Measurements from ENCODE around the gene OR1C1.
"Not testable (repeated sequence)": the region's sequence is repeated elsewhere in the genome, so short reads cannot be mapped to it uniquely, and the experiment has no call there.

OR1C1 gene, protein sequence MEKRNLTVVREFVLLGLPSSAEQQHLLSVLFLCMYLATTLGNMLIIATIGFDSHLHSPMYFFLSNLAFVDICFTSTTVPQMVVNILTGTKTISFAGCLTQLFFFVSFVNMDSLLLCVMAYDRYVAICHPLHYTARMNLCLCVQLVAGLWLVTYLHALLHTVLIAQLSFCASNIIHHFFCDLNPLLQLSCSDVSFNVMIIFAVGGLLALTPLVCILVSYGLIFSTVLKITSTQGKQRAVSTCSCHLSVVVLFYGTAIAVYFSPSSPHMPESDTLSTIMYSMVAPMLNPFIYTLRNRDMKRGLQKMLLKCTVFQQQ

GRCh38 chr1:247760456-247760855 lies at the start of gene OR1C1:
Gene OR1C1 (minus strand): TSS chr1:247760556. CDS start chr1:247758406, 2,150 bp downstream.
- DNase-seq, result no peak

- DNase-seq, result no peak
Observed at GRCh38 chr1:247797518-247797917, 37.2 kb upstream of the OR1C1 start.

DNA sequence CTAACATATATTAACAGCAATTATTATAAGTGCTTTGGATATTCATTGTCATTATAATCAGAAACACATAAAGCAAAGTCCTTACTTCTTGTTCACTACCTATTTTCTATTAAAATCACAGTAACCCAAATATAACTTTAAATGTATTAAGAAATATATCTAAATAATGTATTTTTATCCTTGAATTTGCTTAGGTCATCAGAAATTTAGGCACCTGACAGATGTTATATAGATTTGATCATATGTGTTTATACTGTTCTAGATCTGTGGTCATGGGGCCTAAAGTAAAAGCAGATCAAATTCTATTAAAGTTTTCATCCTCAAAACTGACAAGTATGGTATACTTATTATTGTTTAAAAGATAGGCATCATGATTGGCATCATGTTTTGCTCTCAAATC lies 9.2 kb upstream of the OR1C1 start:
- DNase-seq, result no peak

- DNase-seq, result not testable (repeated sequence)
Observed at GRCh38 chr1:247754311-247754710, 6.0 kb downstream of the OR1C1 start.

GRCh38 chr1:247749870-247750269 lies 10.5 kb downstream of the OR1C1 start:
- no peak for DNase-seq

GRCh38 chr1:247748041-247748440 lies 12.3 kb downstream of the OR1C1 start, which contains the start of gene OR14A2:
Gene OR14A2 (minus strand): TSS chr1:247748141.
- no peak for DNase-seq

DNA sequence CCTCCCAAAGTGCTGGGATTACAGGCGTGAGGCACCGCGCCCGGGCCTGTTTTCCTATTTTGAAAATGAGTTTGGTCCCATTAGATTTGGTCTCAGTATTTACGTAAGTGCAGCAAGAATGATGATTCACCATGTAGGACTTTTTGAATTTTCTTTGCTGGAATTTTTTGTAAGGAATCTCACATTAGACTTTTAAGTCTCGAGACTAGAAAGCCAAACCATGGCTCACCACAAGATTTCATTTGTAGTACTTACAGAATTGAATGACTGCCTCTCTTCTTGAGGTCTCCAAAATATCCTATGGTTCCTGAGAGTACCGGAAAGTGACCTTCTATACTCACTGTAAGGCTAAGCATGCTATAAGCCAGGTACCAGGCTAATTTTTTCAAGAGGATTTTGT lies 12.7 kb downstream of the OR1C1 start:
- no peak for DNase-seq

GRCh38 chr1:247746391-247746935 lies 13.9 kb downstream of the OR1C1 start:
- no peak for DNase-seq

DNA sequence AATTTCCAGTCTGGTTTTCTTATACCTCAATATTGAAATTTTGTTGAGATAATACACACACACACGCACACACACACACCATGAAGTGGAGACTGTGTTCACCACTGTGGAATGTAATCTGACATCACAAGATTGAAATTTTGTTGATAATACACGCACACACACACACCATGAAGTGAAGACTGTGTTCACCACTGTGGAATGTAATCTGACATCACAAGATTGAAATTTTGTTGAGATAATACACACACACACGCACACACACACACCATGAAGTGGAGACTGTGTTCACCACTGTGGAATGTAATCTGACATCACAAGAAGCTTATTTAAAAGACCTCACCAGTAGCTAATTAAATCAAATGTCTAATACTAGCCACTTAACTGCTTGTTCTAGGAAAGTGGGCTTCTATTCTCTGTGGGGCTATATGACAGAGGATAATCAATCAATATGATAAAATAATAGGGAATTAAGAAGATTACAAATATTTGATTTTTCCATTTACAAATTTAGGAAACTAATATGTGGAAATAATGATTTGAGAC lies 18.1 kb downstream of the OR1C1 start:
- not testable (repeated sequence) for DNase-seq

DNA sequence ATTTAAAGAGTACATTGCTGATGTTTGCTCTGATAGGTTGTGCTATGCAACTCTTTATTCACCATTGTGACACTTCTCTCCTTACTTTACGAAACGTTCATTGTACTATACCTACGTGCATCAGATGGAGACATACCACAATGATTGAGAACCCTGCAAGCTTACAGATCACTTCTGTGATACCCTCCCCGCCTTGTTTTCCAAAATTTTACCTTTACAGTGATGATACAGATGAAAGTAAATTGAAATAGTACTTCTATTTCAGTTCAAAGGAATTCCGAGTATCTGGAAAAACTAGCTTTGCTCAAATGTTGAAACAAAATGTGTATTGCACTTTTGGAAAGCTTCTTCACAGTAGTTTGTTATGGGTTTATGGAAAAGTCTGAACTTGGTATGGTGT lies 18.6 kb downstream of the OR1C1 start:
- DNase-seq, result no peak

- DNase-seq, result no peak
Observed at GRCh38 chr1:247740721-247741120, 19.6 kb downstream of the OR1C1 start.

- no peak for DNase-seq
Observed at GRCh38 chr1:247738315-247738714, 22.0 kb downstream of the OR1C1 start, which contains the start of gene OR14K1. Gene OR14K1 (plus strand): TSS chr1:247738615. CDS start chr1:247738615, 0 bp downstream.

DNA sequence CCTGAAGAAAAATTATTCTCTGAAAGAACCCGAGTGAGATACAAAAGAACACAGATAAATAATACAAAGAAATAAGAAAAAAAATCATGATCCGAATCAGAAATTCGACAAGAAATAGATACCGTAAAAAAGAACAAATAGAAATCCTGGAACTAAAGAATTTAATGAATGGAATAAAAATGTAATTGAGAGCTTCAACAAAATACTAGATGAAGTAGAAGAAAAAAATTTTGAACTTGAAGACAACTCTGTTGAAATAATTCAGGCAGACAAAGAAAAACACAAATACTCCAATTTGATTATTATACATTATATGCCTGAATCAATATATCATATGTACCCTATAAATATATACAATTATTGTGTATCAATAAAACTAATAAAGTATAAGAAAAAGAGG lies 39.1 kb downstream of the OR1C1 start:
- DNase-seq, result no peak

DNA sequence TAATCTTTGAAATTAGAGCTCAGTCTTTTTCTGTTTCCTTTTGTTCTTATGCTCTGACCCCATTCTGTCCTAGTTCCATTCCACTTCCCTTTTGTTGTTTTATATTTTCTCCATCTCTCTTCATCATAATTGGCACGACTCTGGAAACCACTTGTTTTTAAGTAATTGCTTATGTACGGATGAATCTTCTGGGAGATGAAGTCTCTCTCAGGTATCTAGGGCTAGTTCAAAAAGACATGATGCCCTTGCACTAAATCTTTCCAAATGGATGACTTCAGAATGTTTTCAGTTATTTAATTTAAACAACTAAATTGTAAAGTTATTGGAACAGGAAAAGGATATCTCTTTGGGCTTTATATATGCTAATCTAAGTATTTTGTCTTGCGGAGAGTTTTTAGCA lies 43.8 kb downstream of the OR1C1 start, which contains the start of gene OR6F1:
TSS of gene OR6F1 (minus strand) at position 101 of the 400 bp plus-strand sequence. CDS start 3,891 bp downstream, outside the sequence.
- DNase-seq, result no peak

DNA sequence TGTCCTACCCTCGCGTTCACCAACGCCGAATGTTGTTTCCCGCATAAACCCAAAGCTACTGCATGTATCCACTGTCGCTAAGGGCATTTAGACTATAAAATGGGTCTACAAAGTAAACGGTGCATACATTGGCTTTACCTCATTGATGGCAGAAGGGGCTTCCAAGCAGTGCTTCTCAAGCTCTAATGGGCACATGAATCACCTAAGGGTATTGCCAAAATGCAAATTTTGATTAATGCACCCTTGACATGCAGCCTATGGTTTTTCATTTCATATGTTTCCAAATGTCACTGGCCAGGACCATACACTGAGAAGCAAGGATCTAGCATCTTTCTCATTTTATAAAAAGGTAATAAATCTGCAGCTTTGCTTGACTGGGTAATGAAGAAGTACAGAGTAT lies 46.6 kb downstream of the OR1C1 start:
- no peak for DNase-seq

DNA sequence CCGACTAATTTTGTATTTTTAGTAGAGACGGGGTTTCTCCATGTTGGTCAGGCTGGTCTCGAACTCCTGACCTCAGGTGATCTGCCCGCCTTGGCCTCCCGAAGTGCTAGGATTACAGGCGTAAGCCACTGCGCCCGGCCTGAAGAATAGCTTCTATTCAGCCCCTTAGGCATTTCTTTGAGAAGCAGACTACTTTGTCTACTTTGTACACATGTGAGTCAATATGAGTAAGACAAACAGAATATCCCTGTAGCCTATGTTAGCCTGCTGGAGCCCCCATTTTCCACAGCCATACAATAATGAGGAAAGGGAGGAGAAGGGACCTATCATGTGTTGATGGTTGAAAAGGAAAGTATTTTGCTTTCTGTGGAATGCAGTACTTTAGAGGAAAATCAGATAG lies 49.7 kb downstream of the OR1C1 start:
- DNase-seq, result not testable (repeated sequence)
